ENCODE measurements around the gene HDAC4. TPM values are rescaled to one million over a fixed set of nuclear protein-coding genes. Genes with fewer than 3 reads are reported as not detected.

HDAC4 gene
- total and polyA plus RNA-seq, 2 donors from 2014 or later, result 2.2 to 56.8 TPM

DNA sequence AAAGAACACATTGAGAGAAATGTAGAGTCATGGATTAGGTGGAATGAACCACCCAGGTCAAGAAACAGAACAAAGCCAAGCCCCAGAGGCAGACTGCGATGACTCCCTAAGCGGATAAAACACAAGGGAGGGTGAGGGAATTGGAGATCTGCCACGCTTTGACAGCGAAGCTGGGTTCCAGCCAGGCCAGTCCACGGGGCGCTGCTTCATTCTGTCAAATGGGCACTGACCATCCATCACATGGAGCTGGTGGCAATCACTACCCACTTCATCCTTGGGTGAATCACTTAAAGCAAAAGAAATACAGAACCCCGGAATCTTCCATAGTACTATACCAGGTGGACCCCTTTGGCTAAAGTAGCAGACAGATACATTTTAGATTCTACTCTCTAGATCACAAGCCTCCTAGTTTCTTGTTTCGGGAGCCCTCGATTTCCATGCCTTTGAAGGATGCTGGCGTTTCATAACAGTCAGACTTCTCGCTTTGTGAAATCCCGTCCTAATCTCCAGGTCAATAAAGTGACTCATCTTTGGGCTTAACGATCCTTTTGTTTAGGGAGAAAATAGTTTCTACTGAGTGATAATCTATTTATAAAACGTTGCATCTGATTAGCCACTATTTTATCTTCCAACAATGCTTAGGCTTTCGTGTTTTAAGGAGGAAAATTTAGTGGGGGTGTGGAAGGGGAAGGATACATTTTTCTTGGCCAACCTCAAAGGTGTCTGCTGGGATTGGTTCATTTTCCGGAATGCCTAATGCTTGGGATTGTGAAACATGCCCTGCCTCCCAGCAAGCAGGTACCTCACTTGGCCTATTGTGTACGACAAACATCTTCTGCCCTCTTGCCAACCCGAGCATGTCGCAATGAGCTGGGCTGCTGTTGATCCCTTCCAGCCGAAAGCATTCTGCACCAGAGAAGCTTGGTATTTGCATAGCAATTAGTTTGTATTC lies 44.1 kb upstream of the HDAC4 start:
- peaks cover 0 to 2% (median 0%) of the 10 kb centered on the region in 3 donors for H3K9me3 ChIP-seq (ENCODE audit: control insufficient read depth in 2 of 3, insufficient read depth in 1 of 3, low read length in 3 of 3)
- peaks cover 0 to 3% (median 0%) of the 10 kb centered on the region in 3 donors for H3K4me1 ChIP-seq (ENCODE audit: control insufficient read depth in 2 of 3, insufficient read depth in 2 of 3, low read depth in 1 of 3, low read length in 3 of 3)
- H3K9ac ChIP-seq (ENCODE audit: low read length in 3 of 3), result no peak overlapping the region
- DNase-seq (peak in 1 of 5 donors; percentile 20), FAIRE-seq (no peak)
- H3K4me3 ChIP-seq (ENCODE audit: low read length in 3 of 3), result no peak overlapping the region
- H3K27me3 ChIP-seq (ENCODE audit: control insufficient read depth, insufficient read depth, low read length), result no peaks in the 10 kb centered on the region
- intact Hi-C loops (cut with DNase I), result no loop called here
- TF ChIP-seq, protein P1, sequence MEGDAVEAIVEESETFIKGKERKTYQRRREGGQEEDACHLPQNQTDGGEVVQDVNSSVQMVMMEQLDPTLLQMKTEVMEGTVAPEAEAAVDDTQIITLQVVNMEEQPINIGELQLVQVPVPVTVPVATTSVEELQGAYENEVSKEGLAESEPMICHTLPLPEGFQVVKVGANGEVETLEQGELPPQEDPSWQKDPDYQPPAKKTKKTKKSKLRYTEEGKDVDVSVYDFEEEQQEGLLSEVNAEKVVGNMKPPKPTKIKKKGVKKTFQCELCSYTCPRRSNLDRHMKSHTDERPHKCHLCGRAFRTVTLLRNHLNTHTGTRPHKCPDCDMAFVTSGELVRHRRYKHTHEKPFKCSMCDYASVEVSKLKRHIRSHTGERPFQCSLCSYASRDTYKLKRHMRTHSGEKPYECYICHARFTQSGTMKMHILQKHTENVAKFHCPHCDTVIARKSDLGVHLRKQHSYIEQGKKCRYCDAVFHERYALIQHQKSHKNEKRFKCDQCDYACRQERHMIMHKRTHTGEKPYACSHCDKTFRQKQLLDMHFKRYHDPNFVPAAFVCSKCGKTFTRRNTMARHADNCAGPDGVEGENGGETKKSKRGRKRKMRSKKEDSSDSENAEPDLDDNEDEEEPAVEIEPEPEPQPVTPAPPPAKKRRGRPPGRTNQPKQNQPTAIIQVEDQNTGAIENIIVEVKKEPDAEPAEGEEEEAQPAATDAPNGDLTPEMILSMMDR (IDR thresholded peaks at IDR 0.05; ENCODE audit: borderline replicate concordance, extremely low read depth, insufficient read depth), result no peak
- H3K27ac ChIP-seq (ENCODE audit: low read depth in 2 of 2, low read length in 2 of 2), result no peak overlapping the region
- no peaks in the 10 kb centered on the region for H3K36me3 ChIP-seq (ENCODE audit: control insufficient read depth in 2 of 3, insufficient read depth in 3 of 3, low read length in 3 of 3)

DNA sequence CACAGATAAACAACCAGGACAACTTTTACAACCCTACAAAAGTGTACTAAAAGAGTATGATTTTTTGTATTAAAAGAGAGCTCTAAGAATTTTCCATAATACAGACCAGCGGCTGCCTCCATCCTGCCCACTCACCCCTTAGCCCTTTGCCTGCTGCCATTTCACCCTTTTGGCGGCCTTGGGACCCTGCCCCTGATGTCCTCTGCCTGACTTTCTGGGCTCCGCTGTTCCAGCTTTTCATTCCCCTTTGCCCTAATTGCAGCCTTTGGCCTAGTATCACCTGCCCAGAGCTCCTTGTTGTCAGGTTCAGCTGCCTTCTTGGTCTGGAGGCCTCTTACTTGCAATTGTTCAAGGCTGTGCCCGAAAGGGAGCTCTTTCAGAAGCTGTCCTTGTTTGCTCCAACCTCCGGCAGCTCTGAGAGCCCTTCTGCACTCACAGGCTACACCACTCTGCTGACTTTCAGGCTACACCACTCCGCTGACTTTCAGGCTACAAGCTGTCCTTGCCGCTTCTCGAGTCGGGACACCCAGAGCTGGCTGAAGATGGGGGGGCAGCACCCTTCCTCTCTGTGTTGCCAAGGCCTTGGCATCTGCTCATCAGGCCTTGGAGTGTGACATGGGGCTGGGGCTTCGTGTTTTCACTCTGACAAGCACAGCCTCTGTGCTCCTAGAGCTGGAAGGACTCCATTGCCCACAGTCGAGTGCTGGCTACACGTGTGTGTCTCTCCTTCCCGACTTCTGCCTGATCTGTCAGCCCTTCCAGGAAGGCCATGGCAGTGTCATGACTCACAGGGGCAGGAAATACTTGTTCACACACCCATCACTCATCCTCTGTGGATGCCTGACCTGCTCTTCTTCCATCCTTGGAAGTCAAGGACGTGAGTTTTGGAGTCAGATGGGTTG lies 43.1 kb upstream of the HDAC4 start:
- Histone ChIP-seq H3K9me3 (ENCODE audit: control insufficient read depth in 2 of 3, insufficient read depth in 1 of 3, low read length in 3 of 3) (peaks cover 0 to 2% (median 0%) of the 10 kb centered on the region in 3 donors), H3K27ac (ENCODE audit: low read depth in 2 of 2, low read length in 2 of 2) (no peak overlapping the region), H3K27me3 (ENCODE audit: control insufficient read depth, insufficient read depth, low read length) (no peaks in the 10 kb centered on the region), H3K36me3 (ENCODE audit: control insufficient read depth in 2 of 3, insufficient read depth in 3 of 3, low read length in 3 of 3) (no peaks in the 10 kb centered on the region), H3K4me1 (ENCODE audit: control insufficient read depth in 2 of 3, insufficient read depth in 2 of 3, low read depth in 1 of 3, low read length in 3 of 3) (peaks cover 0 to 3% (median 0%) of the 10 kb centered on the region in 3 donors), H3K4me3 (ENCODE audit: low read length in 3 of 3) (no peak overlapping the region), H3K9ac (ENCODE audit: low read length in 3 of 3) (no peak overlapping the region)
- intact Hi-C loops (cut with DNase I), result no loop called here
- FAIRE-seq, result no peak
- DNase-seq, result peak in 1 of 5 donors; percentile 46
- TF ChIP-seq, protein P1 (IDR thresholded peaks at IDR 0.05; ENCODE audit: borderline replicate concordance, extremely low read depth, insufficient read depth), result no peak

DNA sequence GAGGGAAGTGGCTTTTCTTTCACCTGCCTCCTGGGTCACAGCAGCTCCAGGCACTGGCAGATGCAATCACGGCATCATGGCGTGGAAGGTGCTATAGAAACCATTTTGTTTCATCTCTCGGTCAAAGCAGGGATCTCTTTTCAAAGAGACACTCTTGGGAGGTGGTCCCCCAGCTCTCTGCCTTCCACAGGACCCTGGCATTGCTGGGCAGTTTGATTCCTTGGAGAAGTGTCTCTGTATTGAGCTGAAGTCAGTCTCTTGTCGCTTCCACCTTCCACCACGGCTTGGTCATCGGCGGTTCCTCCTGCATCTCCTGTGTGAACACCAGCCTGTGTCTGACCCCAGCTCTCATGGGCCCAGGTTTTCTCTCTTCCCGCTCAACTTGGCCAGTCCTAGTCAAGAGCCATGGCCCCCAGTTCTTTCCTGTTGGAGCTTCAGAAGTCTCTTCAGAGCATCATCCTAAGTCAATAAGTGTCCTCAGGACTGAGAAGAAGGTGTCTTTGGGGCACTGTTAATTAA lies 42.3 kb upstream of the HDAC4 start:
- Histone ChIP-seq H3K27me3 (ENCODE audit: control insufficient read depth, insufficient read depth, low read length) (no peaks in the 10 kb centered on the region), H3K36me3 (ENCODE audit: control insufficient read depth in 2 of 3, insufficient read depth in 3 of 3, low read length in 3 of 3) (no peaks in the 10 kb centered on the region), H3K9ac (ENCODE audit: low read length in 3 of 3) (no peak overlapping the region), H3K4me3 (ENCODE audit: low read length in 3 of 3) (no peak overlapping the region), H3K4me1 (ENCODE audit: control insufficient read depth in 2 of 3, insufficient read depth in 2 of 3, low read depth in 1 of 3, low read length in 3 of 3) (peaks cover 0 to 3% (median 0%) of the 10 kb centered on the region in 3 donors), H3K27ac (ENCODE audit: low read depth in 2 of 2, low read length in 2 of 2) (no peak overlapping the region), H3K9me3 (ENCODE audit: control insufficient read depth in 2 of 3, insufficient read depth in 1 of 3, low read length in 3 of 3) (peaks cover 0 to 2% (median 0%) of the 10 kb centered on the region in 3 donors)
- intact Hi-C loops (cut with DNase I), result no loop called here
- TF ChIP-seq, protein P1 (IDR thresholded peaks at IDR 0.05; ENCODE audit: borderline replicate concordance, extremely low read depth, insufficient read depth), result no peak
- FAIRE-seq (no peak), DNase-seq (peak in 1 of 5 donors; percentile 58)
